H9 (cell line): ENCODE measurements around the gene SLCO2A1. TPM values are rescaled to one million over a fixed set of nuclear protein-coding genes. Genes with fewer than 3 reads are reported as not detected.

Source experiments
- DNase-seq: peaks from one replicate; pipeline ENCODE4 v3.0.0-alpha.2; 2017
- H2AFZ ChIP-seq: one replicate; pipeline ENCODE4 v1.6.1; 2013; ENCODE audit warnings: mild to moderate bottlenecking, low read length, control low read depth, moderate library complexity
- H2AK5ac ChIP-seq: 2 replicates; pipeline ENCODE4 v1.6.1; 2013; ENCODE audit warnings: low read length, control low read depth, mixed read lengths; ENCODE audit not compliant: insufficient read length
- H2BK120ac ChIP-seq: one replicate; pipeline ENCODE4 v1.6.1; 2013; ENCODE audit warnings: low read depth, mild to moderate bottlenecking, low read length, control low read depth, inconsistent platforms; ENCODE audit not compliant: poor library complexity, severe bottlenecking
- H2BK12ac ChIP-seq: 2 replicates; pipeline ENCODE4 v1.6.1; 2013; ENCODE audit warnings: low read length, control low read depth, mixed read lengths, low read depth; ENCODE audit not compliant: insufficient read length
- H2BK15ac ChIP-seq: 2 replicates; pipeline ENCODE4 v1.6.1; 2013; ENCODE audit warnings: low read depth, low read length, control low read depth
- H2BK20ac ChIP-seq: one replicate; pipeline ENCODE4 v1.6.1; 2013; ENCODE audit warnings: low read depth, mild to moderate bottlenecking, low read length, control low read depth, inconsistent platforms; ENCODE audit not compliant: poor library complexity, severe bottlenecking
- H2BK5ac ChIP-seq: 2 replicates; pipeline ENCODE4 v1.6.1; 2013; ENCODE audit warnings: low read length, control low read depth, mixed read lengths; ENCODE audit not compliant: insufficient read length
- H3K14ac ChIP-seq: 2 replicates; pipeline ENCODE4 v1.6.1; 2013; ENCODE audit warnings: low read length, control low read depth; ENCODE audit not compliant: insufficient read depth
- H3K18ac ChIP-seq: 2 replicates; pipeline ENCODE4 v1.6.1; 2013; ENCODE audit warnings: low read depth, mild to moderate bottlenecking, mixed read lengths, low read length, control low read depth; ENCODE audit not compliant: insufficient read length
- H3K23ac ChIP-seq: 2 replicates; pipeline ENCODE4 v1.6.1; 2013; ENCODE audit warnings: low read length, control low read depth, mixed read lengths, low read depth; ENCODE audit not compliant: insufficient read length
- H3K23me2 ChIP-seq: 2 replicates; pipeline ENCODE4 v1.6.1; 2013; ENCODE audit warnings: low read depth, mild to moderate bottlenecking, mixed read lengths, low read length, control low read depth; ENCODE audit not compliant: insufficient read length, poor library complexity, severe bottlenecking
- H3K27ac ChIP-seq: 2 replicates; pipeline ENCODE4 v1.5.1; 2013; ENCODE audit warnings: low read length, control low read depth, mixed read lengths, low read depth; ENCODE audit not compliant: insufficient read length
- H3K27me3 ChIP-seq: 2 replicates; pipeline ENCODE4 v1.6.1; 2013; ENCODE audit warnings: low read length, control low read depth, inconsistent platforms; ENCODE audit not compliant: insufficient read depth
- H3K4ac ChIP-seq: 2 replicates; pipeline ENCODE4 v1.6.1; 2013; ENCODE audit warnings: low read depth, mild to moderate bottlenecking, control low read depth, inconsistent platforms, low read length, moderate library complexity
- H3K4me1 ChIP-seq: 2 replicates; pipeline ENCODE4 v1.6.1; 2013; ENCODE audit warnings: low read length, control low read depth, inconsistent platforms; ENCODE audit not compliant: insufficient read depth
- H3K4me2 ChIP-seq: 2 replicates; pipeline ENCODE4 v1.6.1; 2013; ENCODE audit warnings: low read length, control low read depth, mixed read lengths; ENCODE audit not compliant: insufficient read length, insufficient read depth
- H3K56ac ChIP-seq: 2 replicates; pipeline ENCODE4 v1.6.1; 2013; ENCODE audit warnings: low read depth, mild to moderate bottlenecking, mixed read lengths, low read length, control low read depth; ENCODE audit not compliant: insufficient read length
- H3K79me1 ChIP-seq: 2 replicates; pipeline ENCODE4 v1.6.1; 2013; ENCODE audit warnings: low read depth, mild to moderate bottlenecking, moderate library complexity, low read length, control low read depth, inconsistent platforms; ENCODE audit not compliant: insufficient read depth, poor library complexity, severe bottlenecking
- H3K79me2 ChIP-seq: 2 replicates; pipeline ENCODE4 v1.6.1; 2013; ENCODE audit warnings: low read length, control low read depth, inconsistent platforms; ENCODE audit not compliant: insufficient read depth
- H3K9ac ChIP-seq: 2 replicates; pipeline ENCODE4 v1.6.1; 2013; ENCODE audit warnings: low read length, control low read depth, mixed read lengths; ENCODE audit not compliant: insufficient read length; ENCODE audit errors: extremely low read depth
- H3K9me3 ChIP-seq: one replicate; pipeline ENCODE4 v1.6.1; 2013; ENCODE audit warnings: low read depth, low read length, inconsistent platforms; ENCODE audit not compliant: control insufficient read depth
- H3T11ph ChIP-seq: one replicate; pipeline ENCODE4 v1.6.1; 2013; ENCODE audit warnings: mild to moderate bottlenecking, low read length, control low read depth, inconsistent platforms
- H4K20me1 ChIP-seq: one replicate; pipeline ENCODE4 v1.6.1; 2013; ENCODE audit not compliant: control insufficient read depth, insufficient read length, insufficient read depth
- H4K5ac ChIP-seq: 2 replicates; pipeline ENCODE4 v1.6.1; 2013; ENCODE audit warnings: low read depth, mild to moderate bottlenecking, mixed read lengths, low read length, control low read depth; ENCODE audit not compliant: insufficient read length
- H4K8ac ChIP-seq: replicated peaks from 2 replicates; pipeline ENCODE4 v1.6.1; 2013; ENCODE audit warnings: low read length, control low read depth, mixed read lengths, low read depth; ENCODE audit not compliant: insufficient read length
- H4K91ac ChIP-seq: 2 replicates; pipeline ENCODE4 v1.6.1; 2013; ENCODE audit warnings: low read depth, mild to moderate bottlenecking, moderate library complexity, mixed read lengths, low read length, control low read depth; ENCODE audit not compliant: insufficient read length
- H3K27ac Mint-ChIP-seq, 3 experiments: 2 replicates in 2 of 3; 3 replicates in 1 of 3; pipeline ENCODE4 v1.8.0; 2020 to 2021; ENCODE audit warnings: mixed read lengths in 3 of 3, mild to moderate bottlenecking in 1 of 3, moderate library complexity in 1 of 3
- H3K27me3 Mint-ChIP-seq: 2 replicates; pipeline ENCODE4 v1.8.0; 2021; ENCODE audit warnings: low read depth, mild to moderate bottlenecking, moderate library complexity, mixed read lengths
- H3K36me3 Mint-ChIP-seq, 3 experiments: 2 replicates in 2 of 3; 3 replicates in 1 of 3; pipeline ENCODE4 v1.8.0; 2020 to 2021; ENCODE audit warnings: low read depth in 3 of 3, mixed read lengths in 3 of 3; ENCODE audit not compliant: insufficient read depth in 1 of 3
- H3K4me1 Mint-ChIP-seq, 2 experiments: 2 replicates each; pipeline ENCODE4 v1.8.0; 2020; ENCODE audit warnings: mixed read lengths in 2 of 2
- H3K4me3 Mint-ChIP-seq, 2 experiments: 2 replicates in 1 of 2; 3 replicates in 1 of 2; pipeline ENCODE4 v1.8.0; 2020 to 2021; ENCODE audit warnings: mild to moderate bottlenecking in 2 of 2, mixed read lengths in 2 of 2, moderate library complexity in 1 of 2
- H3K9me3 Mint-ChIP-seq, 2 experiments: 2 replicates in 1 of 2; 3 replicates in 1 of 2; pipeline ENCODE4 v1.8.0; 2020; ENCODE audit warnings: mild to moderate bottlenecking in 2 of 2, mixed read lengths in 2 of 2, moderate library complexity in 1 of 2
- CTCF ChIP-seq: fragments of 200-600 bp; sonication (generic); conservative IDR thresholded peaks from 3 replicates; pipeline ENCODE4 v1.8.0; 2021; ENCODE audit warnings: antibody characterized with exemption, mild to moderate bottlenecking
- WGBS: extraction: QIAGEN DNeasy Blood & Tissue Kit; methylation state at CpG from one replicate; pipeline ENCODE4 v1.1.7; 2013; ENCODE audit warnings: missing lambda C conversion rate, low lambda C conversion rate, mixed read lengths; ENCODE audit not compliant: insufficient read length; ENCODE audit errors: extremely low coverage; 5-methylcytosine and 5-hydroxymethylcytosine counted together
- total RNA-seq: library from RNA; stranded (reverse); gene quantifications from 2 replicates; pipeline ENCODE4 v1.2.1, GENCODE V29; 2021

Gene SLCO2A1
- total RNA-seq, 1 experiment from 2014 or later = 0.98 TPM

- no peak overlapping the region for H3K4me3 Mint-ChIP-seq
- no peaks in the 10 kb centered on the region; a peak in 2 of 5 replicates for H3K9me3 Mint-ChIP-seq
- H3K27me3 Mint-ChIP-seq = no peaks in the 10 kb centered on the region; the same call in 1 of the 2 replicates
- Histone ChIP-seq H3T11ph (no peak overlapping the region), H3K23ac (no peak overlapping the region), H3K4me1 (peaks cover 4% of the 10 kb centered on the region; the same call in 1 of the 2 replicates), H4K5ac (no peak overlapping the region), H4K91ac (no peak overlapping the region), H3K23me2 (no peaks in the 10 kb centered on the region), H3K79me1 (no peaks in the 10 kb centered on the region), H2BK20ac (no peak overlapping the region), H3K79me2 (no peaks in the 10 kb centered on the region), H2AFZ (no peak overlapping the region), H3K9ac (no peak overlapping the region), H4K20me1 (no peaks in the 10 kb centered on the region), H3K9me3 (no peaks in the 10 kb centered on the region), H3K56ac (no peak overlapping the region), H2BK15ac (no peak overlapping the region), H2BK12ac (no peak overlapping the region), H3K14ac (no peak overlapping the region), H2BK120ac (no peak overlapping the region), H3K4ac (no peak overlapping the region), H3K27me3 (no peaks in the 10 kb centered on the region), H3K18ac (no peak overlapping the region), H4K8ac (no peak overlapping the region), H3K4me2 (no peak overlapping the region), H2AK5ac (no peak overlapping the region), H2BK5ac (no peak overlapping the region), H3K27ac (no peak overlapping the region)
- peaks cover 11 to 17% of the 10 kb centered on the region in 2 experiments for H3K4me1 Mint-ChIP-seq
- no peaks in the 10 kb centered on the region for H3K36me3 Mint-ChIP-seq
- no peak for TF ChIP-seq CTCF
- DNase-seq = no peak
- H3K27ac Mint-ChIP-seq = no peak overlapping the region
- no CpG with 5 or more reads among the region's 7 CpGs for WGBS
These were observed 65.9 kb downstream of the SLCO2A1 start for GRCh38 chr3:133963657-133964396.
